Mesenteric fat pad (tissue), 1 donor: ENCODE results near the gene CMIP. TPM values are rescaled to one million over a fixed set of nuclear protein-coding genes. Genes with fewer than 3 reads are reported as not detected.
"Not testable (repeated sequence)": the region's sequence is repeated elsewhere in the genome, so short reads cannot be mapped to it uniquely, and the experiment has no call there.

ENCODE experiments used
- DNase-seq: peaks from one replicate; pipeline ENCODE4 v3.0.0-alpha.2; 2020; ENCODE audit warnings: low spot score
- total RNA-seq: library from RNA; stranded (reverse); fragmentation: NEBNext Ultra II Directional; extraction: Animal tissue kit (Norgen Biotek cat#: 25700); gene quantifications from one replicate; pipeline ENCODE4 v1.2.1, GENCODE V29; 2021
- donor health status: DM: yes; HTN: yes; CAD: no.

Gene CMIP
- total RNA-seq, 1 donor from 2014 or later: 68.4 TPM

- no peak for DNase-seq
These were observed 231.1 kb downstream of the CMIP start for GRCh38 chr16:81675662-81676061.

- DNase-seq: no peak
These were observed 231.7 kb downstream of the CMIP start for GRCh38 chr16:81676066-81676882.

GRCh38 chr16:81676883-81677737, 232.5 kb downstream of the CMIP start:
- DNase-seq: no peak

- no peak for DNase-seq
These were observed 233.9 kb downstream of the CMIP start for GRCh38 chr16:81678326-81679095.

GRCh38 chr16:81679721-81680430, 235.3 kb downstream of the CMIP start:
- DNase-seq: no peak

GRCh38 chr16:81680444-81681275, 236.1 kb downstream of the CMIP start:
- no peak for DNase-seq

- no peak for DNase-seq
These were observed 236.7 kb downstream of the CMIP start for GRCh38 chr16:81681311-81681710.

GRCh38 chr16:81684242-81684837, 239.7 kb downstream of the CMIP start:
- no peak for DNase-seq

- no peak for DNase-seq
These were observed 240.3 kb downstream of the CMIP start for GRCh38 chr16:81684901-81685300.

- no peak for DNase-seq
These were observed 242.0 kb downstream of the CMIP start for GRCh38 chr16:81686391-81687130.

- DNase-seq: no peak
These were observed 242.5 kb downstream of the CMIP start for GRCh38 chr16:81687131-81687456.

GRCh38 chr16:81688182-81688581, 243.6 kb downstream of the CMIP start:
- DNase-seq: no peak

GRCh38 chr16:81688839-81689238, 244.2 kb downstream of the CMIP start:
- not testable (repeated sequence) for DNase-seq

- DNase-seq: no peak
These were observed 247.4 kb downstream of the CMIP start for GRCh38 chr16:81692021-81692420.

- DNase-seq: no peak
These were observed 248.0 kb downstream of the CMIP start for GRCh38 chr16:81692571-81692970.

GRCh38 chr16:81693041-81693743, 248.6 kb downstream of the CMIP start:
- DNase-seq: no peak

- DNase-seq: no peak
These were observed 249.2 kb downstream of the CMIP start for GRCh38 chr16:81693744-81694303.
